Gastroesophageal sphincter (tissue), 3 donors: ENCODE measurements around the gene PSKH1.

Experiments used
- EP300 ChIP-seq: sonication (generic); formaldehyde crosslinking; IDR thresholded peaks from one replicate; pipeline ENCODE4 v1.6.1; 2017; ENCODE audit warnings: antibody characterized with exemption, mild to moderate bottlenecking
- POLR2A ChIP-seq, 2 donors: fragments of 450-650 bp; IDR thresholded peaks; one replicate each; pipeline ENCODE4 v1.6.1; 2017; ENCODE audit warnings: antibody characterized with exemption in 2 of 2, mild to moderate bottlenecking in 2 of 2, moderate library complexity in 1 of 2
- POLR2AphosphoS5 ChIP-seq: sonication (generic); formaldehyde crosslinking; IDR thresholded peaks from one replicate; pipeline ENCODE4 v1.6.1; 2017; ENCODE audit warnings: antibody characterized with exemption
- TF ChIP-seq, protein P1 (sequence below), 4 experiments: fragments of 200-600 bp in 2 of 4; fragments of 450-650 bp in 2 of 4; sonication (generic) in 1 of 4; IDR thresholded peaks; one replicate each; pipeline ENCODE4 v1.5.1; 2017 to 2019; ENCODE audit warnings: antibody characterized with exemption in 4 of 4, mild to moderate bottlenecking in 2 of 4, moderate library complexity in 2 of 4

DNA sequence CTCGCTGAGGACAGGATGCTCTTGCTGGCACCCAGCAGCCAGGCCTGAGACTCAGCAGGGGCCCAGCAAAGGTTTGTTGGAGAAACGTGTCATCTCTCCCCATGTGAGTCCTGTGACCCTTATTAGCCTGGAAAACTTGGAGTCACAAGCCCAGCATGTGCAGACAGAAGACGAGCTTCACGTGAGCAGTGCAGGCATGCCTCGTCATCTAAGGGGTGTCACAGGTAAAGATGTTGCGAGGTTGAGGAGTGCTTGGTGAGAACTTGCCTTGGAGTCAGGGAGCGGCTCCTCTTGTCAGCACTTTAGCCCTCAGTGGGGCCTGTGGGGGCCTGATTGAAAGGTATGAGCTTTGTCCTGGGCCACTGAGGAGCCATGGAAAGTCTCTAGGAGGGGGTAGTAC is 40.8 kb downstream of the PSKH1 start:
- no peak for TF ChIP-seq EP300
- TF ChIP-seq POLR2AphosphoS5, result no peak
- TF ChIP-seq, protein P1, sequence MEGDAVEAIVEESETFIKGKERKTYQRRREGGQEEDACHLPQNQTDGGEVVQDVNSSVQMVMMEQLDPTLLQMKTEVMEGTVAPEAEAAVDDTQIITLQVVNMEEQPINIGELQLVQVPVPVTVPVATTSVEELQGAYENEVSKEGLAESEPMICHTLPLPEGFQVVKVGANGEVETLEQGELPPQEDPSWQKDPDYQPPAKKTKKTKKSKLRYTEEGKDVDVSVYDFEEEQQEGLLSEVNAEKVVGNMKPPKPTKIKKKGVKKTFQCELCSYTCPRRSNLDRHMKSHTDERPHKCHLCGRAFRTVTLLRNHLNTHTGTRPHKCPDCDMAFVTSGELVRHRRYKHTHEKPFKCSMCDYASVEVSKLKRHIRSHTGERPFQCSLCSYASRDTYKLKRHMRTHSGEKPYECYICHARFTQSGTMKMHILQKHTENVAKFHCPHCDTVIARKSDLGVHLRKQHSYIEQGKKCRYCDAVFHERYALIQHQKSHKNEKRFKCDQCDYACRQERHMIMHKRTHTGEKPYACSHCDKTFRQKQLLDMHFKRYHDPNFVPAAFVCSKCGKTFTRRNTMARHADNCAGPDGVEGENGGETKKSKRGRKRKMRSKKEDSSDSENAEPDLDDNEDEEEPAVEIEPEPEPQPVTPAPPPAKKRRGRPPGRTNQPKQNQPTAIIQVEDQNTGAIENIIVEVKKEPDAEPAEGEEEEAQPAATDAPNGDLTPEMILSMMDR (IDR thresholded peaks at IDR 0.05), result no peak
- no peak for TF ChIP-seq POLR2A (IDR thresholded peaks at IDR 0.05)
